HG03442 (cell line): ENCODE results near the gene SLC25A11.
A peak's percentile ranks its signal among the peaks of the same experiment; 100 is the strongest.

Experiments
- ATAC-seq: cut with Tn5 transposase; IDR thresholded peaks from one replicate; pipeline ENCODE4 v1.9.1; 2021; ENCODE audit warnings: mild to moderate bottlenecking, moderate library complexity; ENCODE audit not compliant: unreplicated experiment

Gene SLC25A11

GRCh38 chr17:4966844-4967538, 27.1 kb upstream of the SLC25A11 start:
- peak; percentile 74 for ATAC-seq

- no peak for ATAC-seq
Measured at GRCh38 chr17:4965311-4965986, 25.6 kb upstream of the SLC25A11 start.

- no peak for ATAC-seq
Measured at GRCh38 chr17:4960279-4960922, 20.6 kb upstream of the SLC25A11 start.

- no peak for ATAC-seq
Measured at GRCh38 chr17:4959261-4959965, 19.6 kb upstream of the SLC25A11 start.

- no peak for ATAC-seq
Measured at GRCh38 chr17:4958102-4958501, 18.3 kb upstream of the SLC25A11 start.

- ATAC-seq, result no peak
Measured at GRCh38 chr17:4956493-4957061, 16.7 kb upstream of the SLC25A11 start.

GRCh38 chr17:4955091-4955490, 15.2 kb upstream of the SLC25A11 start:
- ATAC-seq, result no peak

- ATAC-seq, result no peak
Measured at GRCh38 chr17:4953451-4953961, 13.7 kb upstream of the SLC25A11 start.

- ATAC-seq, result no peak
Measured at GRCh38 chr17:4951486-4951885, 11.6 kb upstream of the SLC25A11 start.

- no peak for ATAC-seq
Measured at GRCh38 chr17:4950746-4951204, 10.9 kb upstream of the SLC25A11 start, which contains the start of gene ENO3. Gene ENO3, plus strand, starts transcription at chr17:4951119. Its CDS starts 711 bp downstream, at chr17:4951830.

- ATAC-seq, result peak; percentile 3
Measured at GRCh38 chr17:4950075-4950745, 10.4 kb upstream of the SLC25A11 start.

GRCh38 chr17:4949321-4950074, 9.7 kb upstream of the SLC25A11 start:
- ATAC-seq, result peak; percentile 22

GRCh38 chr17:4948931-4949320, 9.1 kb upstream of the SLC25A11 start:
- ATAC-seq, result peak; percentile 33

- ATAC-seq, result peak; percentile 19
Measured at GRCh38 chr17:4948166-4948930, 8.5 kb upstream of the SLC25A11 start, which contains the start of gene PFN1. Gene PFN1, minus strand, starts transcription at chr17:4948530. Its CDS starts 136 bp downstream, at chr17:4948394.

- ATAC-seq, result no peak
Measured at GRCh38 chr17:4947411-4948165, 7.7 kb upstream of the SLC25A11 start.

GRCh38 chr17:4947010-4947410, 7.2 kb upstream of the SLC25A11 start:
- no peak for ATAC-seq

GRCh38 chr17:4946312-4946976, 6.6 kb upstream of the SLC25A11 start:
- no peak for ATAC-seq
